ENCODE results near the gene IFT20.
A peak's percentile ranks its signal among the peaks of the same experiment; 100 is the strongest.

Gene IFT20, protein sequence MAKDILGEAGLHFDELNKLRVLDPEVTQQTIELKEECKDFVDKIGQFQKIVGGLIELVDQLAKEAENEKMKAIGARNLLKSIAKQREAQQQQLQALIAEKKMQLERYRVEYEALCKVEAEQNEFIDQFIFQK

DNA sequence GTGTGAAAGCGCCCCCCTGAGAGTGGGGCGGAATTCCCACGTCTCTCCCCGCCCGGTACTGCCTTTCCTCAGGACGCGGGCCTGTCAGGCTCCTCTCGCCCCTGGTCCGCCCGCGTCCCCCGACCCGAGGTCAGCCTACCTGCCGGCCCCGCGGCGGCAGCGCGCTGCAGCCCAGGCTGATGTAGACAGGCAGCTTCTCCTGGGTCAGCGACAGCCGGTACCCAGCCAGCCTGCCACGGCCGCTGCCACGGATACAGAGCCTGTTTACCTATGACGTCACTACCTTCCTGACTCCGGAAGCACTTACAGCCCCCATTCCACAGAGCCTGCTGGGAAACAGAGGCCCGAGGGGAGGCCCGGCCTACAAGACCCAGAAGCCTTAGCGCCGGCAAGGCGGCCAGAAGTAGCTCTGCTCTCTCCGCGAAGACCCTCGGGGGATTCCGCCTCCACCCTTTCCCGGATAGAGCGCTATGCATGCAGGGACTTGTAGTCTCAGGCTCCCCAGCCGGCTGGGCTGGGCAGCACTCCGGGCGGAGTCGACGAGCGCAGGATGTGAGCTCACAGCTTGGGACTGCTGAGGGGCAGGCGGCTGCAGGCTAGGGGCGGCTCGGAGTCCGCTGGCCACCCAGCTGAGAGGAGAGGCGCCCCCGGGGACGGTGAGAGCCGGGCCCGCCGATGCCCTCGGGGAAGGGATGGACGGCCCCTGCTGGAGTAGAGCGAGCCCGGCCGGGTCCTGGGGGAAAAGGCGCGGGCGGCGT, at the start of gene IFT20, which contains the start of gene TNFAIP1:
Gene IFT20 (minus strand): TSS at position 272 of the 758 bp plus-strand sequence. CDS start 3,487 bp downstream, outside the sequence.
Gene TNFAIP1 (plus strand): TSS at position 561 of the 758 bp plus-strand sequence. CDS start 3,761 bp downstream, outside the sequence.
- DNase-seq (ENCODE audit: low read depth in 2 of 2), result peak; percentile 91 to 98

DNA sequence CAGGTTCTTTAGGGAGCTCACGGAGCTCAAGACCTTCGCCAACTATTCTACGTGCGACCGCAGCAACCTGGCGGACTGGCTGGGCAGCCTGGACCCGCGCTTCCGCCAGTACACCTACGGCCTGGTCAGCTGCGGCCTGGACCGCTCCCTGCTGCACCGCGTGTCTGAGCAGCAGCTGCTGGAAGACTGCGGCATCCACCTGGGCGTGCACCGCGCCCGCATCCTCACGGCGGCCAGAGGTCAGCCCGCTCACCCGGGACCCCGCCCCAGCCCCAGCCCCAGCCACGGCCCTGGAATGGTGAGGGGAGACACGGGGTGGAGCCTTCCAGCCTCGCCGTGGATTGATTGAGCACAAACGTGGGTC, 49.7 kb upstream of the IFT20 start:
- DNase-seq (ENCODE audit: low read depth in 2 of 2), result no peak

DNA sequence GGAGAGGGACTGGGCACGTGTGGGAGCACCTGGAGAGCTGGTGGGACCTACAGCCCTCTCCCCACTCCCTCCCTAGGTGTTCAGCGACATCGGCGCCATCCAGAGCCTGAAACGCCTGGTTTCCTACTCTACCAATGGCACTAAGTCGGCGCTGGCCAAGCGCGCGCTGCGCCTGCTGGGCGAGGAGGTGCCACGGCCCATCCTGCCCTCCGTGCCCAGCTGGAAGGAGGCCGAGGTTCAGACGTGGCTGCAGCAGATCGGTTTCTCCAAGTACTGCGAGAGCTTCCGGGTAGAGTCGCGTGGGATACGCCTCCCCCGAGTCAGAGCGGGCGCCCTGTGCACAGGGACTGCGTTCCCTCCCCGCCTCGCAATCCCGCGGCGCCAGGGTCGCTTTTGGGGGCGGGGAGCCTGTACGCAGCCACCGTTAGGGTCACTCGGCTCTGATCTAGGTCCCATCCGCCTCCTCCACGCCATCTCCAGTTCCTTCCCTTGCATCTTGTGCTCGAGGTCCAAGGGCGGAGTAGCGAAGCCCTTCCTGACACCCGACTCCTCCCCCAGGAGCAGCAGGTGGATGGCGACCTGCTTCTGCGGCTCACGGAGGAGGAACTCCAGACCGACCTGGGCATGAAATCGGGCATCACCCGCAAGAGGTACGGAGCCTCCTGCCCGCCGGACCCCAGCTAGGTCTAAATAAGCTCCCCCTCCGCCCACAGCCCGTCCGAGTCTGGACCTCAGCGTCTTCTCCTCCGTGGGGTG, 49.2 kb upstream of the IFT20 start:
- peak; percentile 24 to 43 for DNase-seq (ENCODE audit: low read depth in 2 of 2)

DNA sequence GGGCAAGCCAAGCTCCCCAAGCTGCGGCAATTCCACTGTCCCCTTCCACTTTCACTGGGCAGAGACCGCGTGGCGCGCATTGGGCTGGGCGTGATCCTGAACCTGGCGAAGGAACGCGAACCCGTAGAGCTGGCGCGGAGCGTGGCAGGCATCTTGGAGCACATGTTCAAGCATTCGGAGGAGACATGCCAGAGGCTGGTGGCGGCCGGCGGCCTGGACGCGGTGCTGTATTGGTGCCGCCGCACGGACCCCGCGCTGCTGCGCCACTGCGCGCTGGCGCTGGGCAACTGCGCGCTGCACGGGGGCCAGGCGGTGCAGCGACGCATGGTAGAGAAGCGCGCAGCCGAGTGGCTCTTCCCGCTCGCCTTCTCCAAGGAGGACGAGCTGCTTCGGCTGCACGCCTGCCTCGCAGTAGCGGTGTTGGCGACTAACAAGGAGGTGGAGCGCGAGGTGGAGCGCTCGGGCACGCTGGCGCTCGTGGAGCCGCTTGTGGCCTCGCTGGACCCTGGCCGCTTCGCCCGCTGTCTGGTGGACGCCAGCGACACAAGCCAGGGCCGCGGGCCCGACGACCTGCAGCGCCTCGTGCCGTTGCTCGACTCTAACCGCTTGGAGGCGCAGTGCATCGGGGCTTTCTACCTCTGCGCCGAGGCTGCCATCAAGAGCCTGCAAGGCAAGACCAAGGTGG, 46.0 kb upstream of the IFT20 start:
- no peak for DNase-seq (ENCODE audit: low read depth in 2 of 2)

DNA sequence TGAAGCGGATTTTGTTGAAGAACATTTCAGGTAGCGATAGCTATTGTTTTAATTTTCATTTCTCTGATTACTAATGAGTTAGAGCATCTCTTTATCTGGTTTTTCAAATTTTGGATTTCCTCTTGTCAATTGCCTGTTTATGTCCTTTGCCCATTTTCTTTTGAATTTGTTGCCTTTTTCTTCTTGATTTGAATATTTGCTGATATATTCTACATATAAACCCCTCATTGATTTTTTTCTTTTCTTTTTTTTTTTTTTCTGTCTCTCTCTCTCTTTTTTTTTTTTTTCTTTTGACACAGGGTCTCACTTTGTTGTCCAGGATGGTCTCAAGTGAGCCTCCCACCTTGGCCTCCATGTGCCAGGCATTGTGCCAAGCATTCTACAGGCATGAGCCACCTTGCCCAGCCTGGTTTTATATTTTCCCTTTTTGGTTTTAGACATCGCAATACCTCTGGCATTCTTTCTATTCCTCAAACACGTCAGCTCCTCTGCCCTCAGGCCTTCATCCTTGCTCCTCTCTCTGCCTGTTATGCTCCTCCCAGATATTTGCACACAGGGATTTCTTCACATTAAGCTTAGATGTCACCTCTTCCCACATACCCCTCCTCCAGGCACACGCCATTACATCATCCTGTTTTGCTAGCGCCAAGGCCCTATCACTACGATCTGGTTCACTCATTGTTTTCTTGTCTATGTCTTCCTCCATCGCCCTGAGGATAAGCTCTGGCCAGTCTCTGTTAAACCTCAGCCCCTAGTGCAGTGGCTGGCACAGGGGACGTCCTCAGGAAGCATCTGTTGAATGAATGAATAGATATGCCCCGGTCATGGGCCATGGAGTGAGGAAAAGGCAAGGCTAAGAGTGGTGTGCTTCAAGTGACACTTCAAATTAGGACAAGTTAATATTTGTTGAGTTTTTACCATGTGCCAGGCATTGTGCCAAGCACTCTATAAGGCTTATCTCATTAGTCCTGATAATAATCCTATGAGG, 44.8 kb upstream of the IFT20 start:
- DNase-seq (ENCODE audit: low read depth in 2 of 2), result no peak

DNA sequence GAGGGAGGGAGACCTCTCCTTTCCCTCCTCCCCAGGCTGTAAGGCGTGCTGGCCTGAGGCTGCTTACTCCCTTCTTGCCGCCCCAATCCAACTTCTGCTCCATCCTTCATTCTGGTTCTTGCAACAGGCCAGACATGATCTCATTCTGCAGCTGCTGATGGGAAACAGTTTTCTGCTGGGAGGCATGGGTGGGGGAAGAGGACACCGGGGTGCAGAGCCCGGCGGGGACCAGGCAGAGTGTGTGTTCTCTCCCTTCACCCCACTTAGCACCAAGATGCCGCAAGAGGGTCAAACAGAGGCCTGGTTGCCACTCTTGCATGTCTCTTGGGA, 37.6 kb upstream of the IFT20 start:
- no peak for DNase-seq (ENCODE audit: low read depth in 2 of 2)

DNA sequence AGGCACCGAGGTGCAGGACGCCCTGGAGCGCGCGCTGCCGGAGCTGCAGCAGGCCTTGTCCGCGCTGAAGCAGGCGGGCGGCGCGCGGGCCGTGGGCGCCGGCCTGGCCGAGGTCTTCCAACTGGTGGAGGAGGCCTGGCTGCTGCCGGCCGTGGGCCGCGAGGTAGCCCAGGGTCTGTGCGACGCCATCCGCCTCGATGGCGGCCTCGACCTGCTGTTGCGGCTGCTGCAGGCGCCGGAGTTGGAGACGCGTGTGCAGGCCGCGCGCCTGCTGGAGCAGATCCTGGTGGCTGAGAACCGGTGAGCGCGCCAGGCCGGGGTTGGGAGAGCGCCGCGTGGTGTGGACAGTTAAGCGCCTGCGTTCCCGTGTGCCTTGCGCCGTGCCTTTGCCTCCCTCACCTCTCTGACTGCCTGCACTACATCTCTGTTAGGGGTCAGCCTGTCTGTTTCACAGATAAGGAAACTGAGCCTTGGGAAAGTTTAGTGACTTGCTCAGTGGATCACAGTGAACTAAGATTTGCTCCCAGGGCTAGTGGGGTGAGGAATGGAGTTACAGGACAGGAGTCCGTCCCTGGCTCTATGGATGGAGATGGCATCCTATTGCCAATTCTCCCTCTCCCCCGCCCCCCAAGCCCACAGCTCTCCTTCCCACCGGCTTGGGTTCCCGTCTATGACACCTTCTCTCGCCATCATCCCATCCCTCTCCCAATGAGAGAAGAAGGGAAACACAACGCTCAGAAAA, 37.1 kb upstream of the IFT20 start:
- DNase-seq (ENCODE audit: low read depth in 2 of 2), result no peak

DNA sequence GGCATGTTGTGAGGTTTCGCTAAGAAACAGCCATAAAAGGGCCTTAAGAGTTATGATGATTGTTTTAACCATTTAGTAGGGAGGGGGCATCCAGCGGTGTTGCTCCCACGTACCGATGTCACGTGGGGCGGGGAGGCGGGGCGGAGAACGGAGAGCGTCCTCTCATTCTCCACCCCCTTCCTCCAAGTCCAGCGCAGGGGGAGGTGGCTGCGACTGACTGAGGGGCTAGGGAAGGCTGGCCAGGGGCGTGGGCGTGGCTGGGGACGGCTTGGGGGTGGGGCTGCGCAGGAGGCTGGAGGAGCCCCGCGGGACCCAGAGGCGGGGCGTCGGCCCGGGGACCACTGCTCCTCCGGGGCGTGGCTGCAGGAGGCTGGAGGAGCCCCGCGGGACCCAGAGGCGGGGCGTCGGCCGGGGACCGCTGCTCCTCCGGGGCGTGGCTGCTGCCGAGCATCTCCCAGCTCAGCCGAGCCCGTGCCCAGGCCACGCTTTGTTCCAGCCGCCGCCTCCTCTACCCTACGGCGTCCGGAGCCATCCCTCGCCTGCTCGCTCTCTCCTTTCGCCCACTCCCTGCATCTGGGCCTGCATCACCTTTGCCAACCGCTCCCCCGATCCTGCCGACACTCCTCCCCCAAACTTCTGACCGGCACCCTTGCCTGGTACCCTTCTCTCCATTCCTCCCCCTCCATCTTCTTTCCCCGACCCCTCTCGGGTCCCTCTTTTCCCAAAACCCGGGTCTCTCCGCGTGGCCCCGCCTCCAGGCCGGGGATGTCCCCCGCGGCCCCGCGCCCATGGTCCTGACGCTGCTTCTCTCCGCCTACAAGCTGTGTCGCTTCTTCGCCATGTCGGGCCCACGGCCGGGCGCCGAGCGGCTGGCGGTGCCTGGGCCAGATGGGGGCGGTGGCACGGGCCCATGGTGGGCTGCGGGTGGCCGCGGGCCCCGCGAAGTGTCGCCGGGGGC, 36.3 kb upstream of the IFT20 start, which contains the start of gene SARM1:
Gene SARM1 (plus strand): TSS at position 450 of the 958 bp plus-strand sequence. CDS start 339 bp downstream, at position 789.
- peak; percentile 65 to 66 for DNase-seq (ENCODE audit: low read depth in 2 of 2)

DNA sequence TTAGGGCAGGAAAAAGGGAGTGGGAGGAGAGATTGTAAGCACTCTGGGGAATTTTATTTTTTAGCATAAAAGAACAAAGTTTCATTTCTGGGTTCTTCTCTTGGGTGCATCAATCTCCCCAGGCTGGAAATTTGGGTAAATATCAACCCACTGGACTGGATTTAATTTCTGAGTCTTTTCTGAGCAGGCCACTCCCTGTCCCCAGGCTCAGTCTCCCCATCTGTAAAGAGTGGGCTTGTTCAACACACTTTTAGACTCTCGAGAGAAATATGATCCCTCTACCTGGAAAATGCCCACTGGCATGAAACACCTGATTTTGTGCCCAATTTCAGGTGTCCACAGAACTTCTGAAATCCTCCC, 35.5 kb upstream of the IFT20 start:
- no peak for DNase-seq (ENCODE audit: low read depth in 2 of 2)

DNA sequence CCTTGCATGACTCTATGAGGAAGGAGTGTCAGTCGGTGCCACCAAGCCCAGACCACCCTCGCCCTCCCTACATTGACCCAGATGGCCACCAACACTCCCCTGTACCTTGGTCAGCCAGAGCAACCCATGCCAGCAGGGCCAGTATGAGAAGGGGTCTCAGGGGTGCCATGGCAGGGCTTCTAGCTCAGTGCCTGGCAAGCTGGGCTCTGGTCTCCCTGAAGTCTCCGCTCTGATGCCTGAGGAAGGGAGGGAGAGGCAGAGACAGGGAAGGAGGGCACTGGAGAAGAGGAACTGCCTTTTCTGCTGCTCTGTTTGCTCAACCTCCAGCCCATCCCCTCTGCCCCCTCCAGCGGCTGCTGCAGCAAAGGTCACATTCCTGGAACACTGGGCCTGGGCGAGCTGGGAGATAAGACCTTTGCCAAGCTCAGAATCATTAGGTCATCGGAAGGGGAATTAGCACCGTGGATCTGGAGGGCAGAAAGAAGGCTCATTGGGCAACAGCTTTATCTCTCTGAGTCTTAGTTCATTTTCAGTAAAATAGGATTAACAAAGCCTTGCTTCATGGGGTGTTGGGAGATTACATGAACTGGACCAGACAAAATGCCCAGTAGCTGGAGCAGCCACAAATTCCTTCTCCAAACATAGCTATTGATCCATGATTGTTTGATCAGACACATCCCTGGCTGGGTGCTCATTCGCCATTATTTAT, 34.9 kb upstream of the IFT20 start, which contains the start of gene VTN:
Gene VTN (minus strand): TSS at position 273 of the 709 bp plus-strand sequence. CDS start 104 bp downstream, at position 169.
- DNase-seq (ENCODE audit: low read depth in 2 of 2), result no peak

DNA sequence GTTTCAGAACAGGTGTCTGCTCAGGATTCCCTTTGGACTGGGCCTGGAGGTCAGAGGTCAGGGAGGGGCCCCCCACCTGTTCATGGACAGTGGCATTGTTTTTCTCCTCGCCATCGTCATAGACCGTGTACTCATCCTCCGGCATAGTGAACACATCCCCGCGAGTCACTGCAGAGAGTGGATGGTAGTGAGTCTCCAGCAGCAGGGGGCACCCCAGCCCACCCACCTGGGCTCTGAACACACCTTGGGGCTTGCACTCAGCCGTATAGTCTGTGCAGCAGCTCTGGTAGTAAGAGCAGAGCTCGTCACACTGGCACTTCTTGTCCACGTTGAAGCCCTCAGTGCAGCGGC, 34.4 kb upstream of the IFT20 start:
- DNase-seq (ENCODE audit: low read depth in 2 of 2), result no peak

DNA sequence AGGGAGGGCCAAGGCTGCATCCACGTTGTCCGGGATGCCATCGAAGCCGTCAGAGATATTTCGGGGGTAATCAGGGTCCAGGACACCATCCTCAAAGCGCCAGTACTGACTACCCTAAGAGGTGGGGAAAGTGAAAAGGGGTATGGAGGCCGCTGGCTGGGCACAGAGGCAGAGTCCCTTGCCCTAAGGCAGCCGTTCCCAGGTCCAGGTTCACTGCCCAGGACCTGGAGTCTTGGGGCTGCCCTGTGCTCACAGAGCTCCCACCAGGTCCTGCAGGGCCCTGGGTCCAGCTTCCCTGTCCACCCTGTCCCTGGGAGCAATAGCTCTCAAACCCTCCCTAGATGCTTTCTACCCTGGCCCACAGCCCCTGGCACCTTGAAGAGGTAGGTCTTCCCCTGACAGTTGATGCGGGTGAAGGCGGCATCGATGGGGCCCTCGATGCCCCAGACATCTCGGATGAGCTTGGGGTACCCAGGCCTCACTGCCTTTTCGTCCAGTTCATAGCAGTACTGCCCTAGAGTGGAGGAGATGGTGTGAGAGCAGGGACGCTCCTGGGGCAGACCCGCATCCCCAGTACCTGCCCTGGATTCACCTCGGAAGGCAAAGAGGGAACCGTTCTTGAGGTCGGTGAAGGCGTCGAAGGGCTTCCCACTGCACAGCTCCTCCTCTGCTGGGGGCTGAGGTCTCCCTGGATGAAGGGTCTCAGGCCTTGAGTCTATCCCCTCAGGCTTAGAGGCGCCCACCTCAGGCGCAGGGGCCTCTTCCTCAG, 33.8 kb upstream of the IFT20 start:
- no peak for DNase-seq (ENCODE audit: low read depth in 2 of 2)

DNA sequence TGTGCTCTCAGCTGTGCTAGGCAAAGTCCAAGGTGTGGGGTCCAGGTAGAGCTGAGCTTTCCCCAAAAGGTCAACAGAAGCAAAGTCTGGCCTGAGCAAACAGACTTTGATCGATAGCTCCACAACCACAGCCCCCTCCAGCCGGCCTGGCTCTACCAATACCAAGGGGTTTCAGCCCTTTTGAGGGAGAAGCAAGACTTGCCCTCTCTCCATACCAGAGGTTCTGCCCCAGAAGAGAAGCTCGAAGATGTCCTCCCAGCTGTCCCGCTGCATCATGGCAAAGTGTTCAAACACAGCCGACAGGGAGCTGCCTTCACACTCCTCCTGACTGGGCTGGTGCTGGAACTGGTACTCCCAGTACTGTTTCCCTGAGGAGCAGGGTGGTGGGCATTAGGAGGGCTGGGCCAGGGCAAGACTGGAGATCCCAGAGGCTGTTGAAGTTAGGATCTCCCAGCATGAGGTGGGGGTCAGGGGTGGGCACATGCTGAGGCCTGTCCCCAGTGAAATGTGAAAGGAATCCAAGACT, 33.1 kb upstream of the IFT20 start:
- DNase-seq (ENCODE audit: low read depth in 2 of 2), result no peak

DNA sequence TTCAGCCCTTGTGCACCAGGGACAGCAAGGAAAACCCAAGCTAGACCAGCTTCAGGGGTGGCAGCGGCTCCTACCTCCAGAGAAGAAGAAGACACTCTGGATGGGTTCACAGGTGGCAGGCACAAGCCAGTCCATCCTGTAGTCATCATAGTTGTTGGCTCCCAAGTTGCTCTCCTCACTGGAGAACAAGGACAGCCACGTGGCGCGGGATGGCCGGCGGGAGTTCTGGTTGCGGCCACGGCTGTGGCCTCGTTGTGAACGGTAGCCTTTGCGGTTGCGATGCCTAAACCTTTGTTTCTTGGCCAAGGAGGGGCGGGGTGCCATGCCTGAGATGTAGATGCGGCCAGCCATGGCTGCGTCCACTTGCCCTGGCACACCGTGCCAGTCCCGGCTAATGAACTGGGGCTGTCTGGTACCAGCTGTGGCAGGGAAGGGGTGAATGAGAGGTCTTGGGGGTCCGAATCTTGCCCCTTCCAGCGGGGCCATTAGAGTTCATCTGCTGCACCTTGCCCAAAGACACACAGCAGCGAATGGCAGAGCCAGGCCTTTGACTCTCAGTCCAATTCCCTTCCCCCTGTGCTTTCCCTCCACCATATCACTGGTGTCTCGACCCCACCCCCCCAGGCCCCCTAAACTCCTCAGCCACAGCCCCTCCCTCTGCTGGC, 32.5 kb upstream of the IFT20 start:
- no peak for DNase-seq (ENCODE audit: low read depth in 2 of 2)

DNA sequence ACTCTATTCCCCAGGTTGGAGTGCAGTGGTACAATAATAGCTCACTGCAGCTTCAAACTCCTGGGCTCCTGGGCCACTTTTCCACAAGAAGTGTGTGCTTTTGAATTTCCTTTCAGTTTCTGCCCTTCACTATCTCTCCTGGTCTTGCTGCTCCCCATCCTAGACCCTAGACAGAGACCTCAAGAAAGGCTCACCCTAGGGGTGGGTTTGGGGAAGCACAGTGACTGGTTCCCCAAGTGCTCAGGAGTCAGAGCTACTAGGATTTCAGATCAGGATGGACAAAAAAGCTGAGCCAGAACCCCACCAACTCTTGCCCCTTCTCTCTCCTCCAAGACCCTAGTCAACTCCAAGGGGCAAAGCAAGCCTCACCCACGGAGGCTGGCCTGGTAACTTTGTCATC, 31.3 kb upstream of the IFT20 start:
- no peak for DNase-seq (ENCODE audit: low read depth in 2 of 2)

DNA sequence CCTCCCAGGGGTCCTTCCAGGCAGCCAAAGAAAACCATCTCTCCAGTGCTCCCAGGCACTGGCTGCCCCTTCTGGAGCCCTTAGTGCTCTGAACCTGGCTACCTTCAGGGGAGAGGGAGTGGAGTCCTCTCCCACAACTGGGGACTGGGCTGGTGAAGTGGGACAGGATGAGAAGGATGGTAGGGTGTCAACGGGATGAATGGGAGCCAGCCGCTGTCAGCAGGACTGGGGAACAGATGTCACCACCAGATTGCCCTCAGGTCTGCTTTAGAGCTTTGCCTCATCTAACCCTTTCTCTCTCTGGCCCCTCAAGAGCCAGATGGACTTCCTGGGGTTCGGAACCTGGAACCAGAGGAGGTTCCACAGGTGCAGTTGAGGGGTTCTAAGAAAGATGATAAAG, 30.2 kb upstream of the IFT20 start:
- DNase-seq (ENCODE audit: low read depth in 2 of 2), result no peak
